Measurements from ENCODE around the gene ELN.
"Not testable (repeated sequence)": the region's sequence is repeated elsewhere in the genome, so short reads cannot be mapped to it uniquely, and the experiment has no call there.

Gene ELN

GRCh38 chr7:74027683-74028320, at the start of gene ELN:
ELN (plus strand) TSS chr7:74028173; CDS start chr7:74028188, 15 bp downstream.
- peak; percentile 80 for DNase-seq (ENCODE audit: low spot score)

GRCh38 chr7:73978661-73979563, 49.1 kb upstream of the ELN start:
- no peak for DNase-seq (ENCODE audit: low spot score)

- DNase-seq (ENCODE audit: low spot score) = not testable (repeated sequence)
Observed at GRCh38 chr7:73979656-73980055, 48.3 kb upstream of the ELN start.

- no peak for DNase-seq (ENCODE audit: low spot score)
Observed at GRCh38 chr7:73980206-73980605, 47.8 kb upstream of the ELN start.

- no peak for DNase-seq (ENCODE audit: low spot score)
Observed at GRCh38 chr7:73981933-73982332, 46.0 kb upstream of the ELN start.

GRCh38 chr7:73983437-73984164, 44.4 kb upstream of the ELN start:
- DNase-seq (ENCODE audit: low spot score) = no peak

- no peak for DNase-seq (ENCODE audit: low spot score)
Observed at GRCh38 chr7:73984481-73985205, 43.3 kb upstream of the ELN start.

GRCh38 chr7:73985737-73986141, 42.2 kb upstream of the ELN start:
- no peak for DNase-seq (ENCODE audit: low spot score)

- DNase-seq (ENCODE audit: low spot score) = no peak
Observed at GRCh38 chr7:73986158-73986631, 41.8 kb upstream of the ELN start.

GRCh38 chr7:73987298-73987697, 40.7 kb upstream of the ELN start:
- DNase-seq (ENCODE audit: low spot score) = no peak

- DNase-seq (ENCODE audit: low spot score) = peak; percentile 86
Observed at GRCh38 chr7:73988197-73988596, 39.8 kb upstream of the ELN start.

- no peak for DNase-seq (ENCODE audit: low spot score)
Observed at GRCh38 chr7:73991522-73992100, 36.4 kb upstream of the ELN start.

GRCh38 chr7:73992101-73992562, 35.8 kb upstream of the ELN start:
- DNase-seq (ENCODE audit: low spot score) = no peak

GRCh38 chr7:73994023-73994422, 34.0 kb upstream of the ELN start:
- DNase-seq (ENCODE audit: low spot score) = no peak

GRCh38 chr7:73994761-73995160, 33.2 kb upstream of the ELN start:
- DNase-seq (ENCODE audit: low spot score) = no peak

GRCh38 chr7:73995330-73995729, 32.6 kb upstream of the ELN start:
- no peak for DNase-seq (ENCODE audit: low spot score)

- no peak for DNase-seq (ENCODE audit: low spot score)
Observed at GRCh38 chr7:73995821-73996511, 32.0 kb upstream of the ELN start.

GRCh38 chr7:73997056-73997455, 30.9 kb upstream of the ELN start:
- DNase-seq (ENCODE audit: low spot score) = no peak

GRCh38 chr7:73999664-74000435, 28.1 kb upstream of the ELN start:
- DNase-seq (ENCODE audit: low spot score) = no peak

Measured in globus pallidus (tissue), 1 donor.